A549 treated with DMSO at 1 μM for 4 hours (cell line): ENCODE data around the gene SEMA3B. TPM values are rescaled to one million over a fixed set of nuclear protein-coding genes. Genes with fewer than 3 reads are reported as not detected.

ENCODE experiments used
- total RNA-seq: library from RNA; stranded (reverse); fragments of 200-300 nt; extraction: Qiagen RNA extraction; gene quantifications from 5 replicates; pipeline ENCODE4 v1.2.3, GENCODE V29; 2022; ENCODE audit warnings: low read depth

Gene SEMA3B
- 6.7 to 8.1 TPM (median 6.9 TPM) in 5 replicates for total RNA-seq

GRCh38 chr3:50268703-50269451 is at the start of gene SEMA3B:
Gene SEMA3B (plus strand): TSS chr3:50269147. CDS start chr3:50269241, 94 bp downstream.

GRCh38 chr3:50235716-50236483 is 33.0 kb upstream of the SEMA3B start, which contains the start of gene GNAI2:
Gene GNAI2 (plus strand): TSS chr3:50236204. CDS start chr3:50236336, 132 bp downstream.

GRCh38 chr3:50278880-50279224 is 9.9 kb downstream of the SEMA3B start, which contains the start of gene LSMEM2:
Gene LSMEM2 (plus strand): TSS chr3:50279087. CDS start chr3:50279114, 27 bp downstream.

GRCh38 chr3:50292159-50293078 is 23.5 kb downstream of the SEMA3B start, which contains the start of gene IFRD2:
Gene IFRD2 (minus strand): TSS chr3:50292429. CDS start chr3:50292274, 155 bp downstream.

GRCh38 chr3:50298836-50299637 is 30.1 kb downstream of the SEMA3B start, which contains the start of the genes HYAL3 and NAA80:
Gene HYAL3 (minus strand): TSS chr3:50299405. CDS start chr3:50295602, 3,803 bp downstream.
Gene NAA80 (minus strand): TSS chr3:50299405. CDS start chr3:50297463, 1,942 bp downstream.

GRCh38 chr3:50303013-50303815 is 34.3 kb downstream of the SEMA3B start, which contains the start of gene HYAL1:
Gene HYAL1 (minus strand): TSS chr3:50303574. CDS start chr3:50302956, 618 bp downstream.

GRCh38 chr3:50322386-50323091 is 53.6 kb downstream of the SEMA3B start, which contains the start of gene HYAL2:
Gene HYAL2 (minus strand): TSS chr3:50322745. CDS start chr3:50320489, 2,256 bp downstream.

Other genes with a start within 250 kb of the SEMA3B start
- gene RBM5, start 180.2 kb upstream of the SEMA3B start, total RNA-seq = 30.9 to 38.1 TPM (median 33.4 TPM) in 5 replicates
- gene SEMA3F, start 113.8 kb upstream of the SEMA3B start, total RNA-seq = 7.7 to 9.8 TPM (median 9.3 TPM) in 5 replicates
- 0.09 TPM in 1 of 5 replicates, not detected in the others for gene GNAT1, start 77.5 kb upstream of the SEMA3B start, total RNA-seq
- 0.07 TPM in 1 of 5 replicates, not detected in the others for gene SLC38A3, start 63.9 kb upstream of the SEMA3B start, total RNA-seq
- 34.6 to 46.7 TPM (median 40.0 TPM) in 5 replicates for gene GNAI2, start 32.9 kb upstream of the SEMA3B start, total RNA-seq
- 0.05 to 0.06 TPM in 2 of 5 replicates, not detected in the others for gene LSMEM2, start 9.9 kb downstream of the SEMA3B start, total RNA-seq
- 75.3 to 98.9 TPM (median 94.1 TPM) in 5 replicates for gene IFRD2, start 23.3 kb downstream of the SEMA3B start, total RNA-seq
- 6.7 to 10.9 TPM (median 8.1 TPM) in 5 replicates for gene HYAL3, start 30.3 kb downstream of the SEMA3B start, total RNA-seq
- gene NAA80, start 30.3 kb downstream of the SEMA3B start, total RNA-seq = 4.8 to 6.7 TPM (median 5.1 TPM) in 5 replicates
- 0.28 to 0.45 TPM (median 0.33 TPM) in 5 replicates for gene HYAL1, start 34.4 kb downstream of the SEMA3B start, total RNA-seq
- gene HYAL2, start 53.6 kb downstream of the SEMA3B start, total RNA-seq = 19.8 to 26.8 TPM (median 22.6 TPM) in 5 replicates
- gene TUSC2, start 59.1 kb downstream of the SEMA3B start, total RNA-seq = 25.9 to 35.4 TPM (median 33.7 TPM) in 5 replicates
- gene RASSF1, start 71.7 kb downstream of the SEMA3B start, total RNA-seq = 18.0 to 19.6 TPM (median 19.3 TPM) in 5 replicates
- 0.53 to 1.2 TPM (median 1.00 TPM) in 5 replicates for gene ZMYND10, start 76.6 kb downstream of the SEMA3B start, total RNA-seq
- 12.8 to 14.0 TPM (median 13.3 TPM) in 5 replicates for gene NPRL2, start 81.6 kb downstream of the SEMA3B start, total RNA-seq
- 17.2 to 23.0 TPM (median 22.0 TPM) in 5 replicates for gene CYB561D2, start 81.7 kb downstream of the SEMA3B start, total RNA-seq
- 40.0 to 48.2 TPM (median 43.0 TPM) in 5 replicates for gene TMEM115, start 90.4 kb downstream of the SEMA3B start, total RNA-seq
- 0.36 to 0.78 TPM (median 0.42 TPM) in 5 replicates for gene CACNA2D2, start 234.5 kb downstream of the SEMA3B start, total RNA-seq